Osteoblast (primary cell): ENCODE measurements around the gene S100A9. TPM values are rescaled to one million over a fixed set of nuclear protein-coding genes. Genes with fewer than 3 reads are reported as not detected.

Experiments
- DNase-seq: peaks from one replicate; pipeline ENCODE4 v3.0.0; 2011; ENCODE audit warnings: low spot score, mixed read lengths; ENCODE audit not compliant: insufficient read length; ENCODE audit errors: missing footprints
- H2AFZ ChIP-seq: 2 replicates; pipeline ENCODE4 v1.6.0; 2011; ENCODE audit warnings: mild to moderate bottlenecking, low read length
- H3K27ac ChIP-seq: 2 replicates; pipeline ENCODE4 v1.5.1; 2011; ENCODE audit warnings: mild to moderate bottlenecking, low read depth, low read length, moderate library complexity
- H3K27me3 ChIP-seq: 2 replicates; pipeline ENCODE4 v1.6.0; 2012; ENCODE audit warnings: mild to moderate bottlenecking, control low read depth, inconsistent platforms, low read length, moderate library complexity; ENCODE audit not compliant: insufficient read depth
- H3K36me3 ChIP-seq: 2 replicates; pipeline ENCODE4 v1.5.1; 2011; ENCODE audit warnings: mild to moderate bottlenecking, low read length, control low read depth, moderate library complexity; ENCODE audit not compliant: insufficient read depth
- H3K4me1 ChIP-seq: 2 replicates; pipeline ENCODE4 v1.5.1; 2011; ENCODE audit warnings: mild to moderate bottlenecking, low read length, control low read depth, moderate library complexity; ENCODE audit not compliant: insufficient read depth
- H3K4me2 ChIP-seq: 2 replicates; pipeline ENCODE4 v1.6.0; 2011; ENCODE audit warnings: mild to moderate bottlenecking, low read length; ENCODE audit not compliant: insufficient read depth
- H3K4me3 ChIP-seq: fragments of 200-600 bp; sonication (generic); 3 replicates; pipeline ENCODE4 v1.5.1; 2012; ENCODE audit warnings: mild to moderate bottlenecking, low read length, inconsistent platforms; ENCODE audit not compliant: insufficient read depth
- H3K79me2 ChIP-seq: 2 replicates; pipeline ENCODE4 v1.6.0; 2012; ENCODE audit warnings: mild to moderate bottlenecking, low read length, control low read depth, inconsistent platforms; ENCODE audit not compliant: insufficient read depth
- H3K9me3 ChIP-seq: 2 replicates; pipeline ENCODE4 v1.5.1; 2011; ENCODE audit warnings: low read depth, low read length, control low read depth
- H4K20me1 ChIP-seq: 2 replicates; pipeline ENCODE4 v1.6.0; 2012; ENCODE audit warnings: mild to moderate bottlenecking, low read length, control low read depth; ENCODE audit not compliant: insufficient read depth
- CTCF ChIP-seq: IDR thresholded peaks from 2 replicates; pipeline ENCODE4 v1.5.1; 2011; ENCODE audit warnings: mild to moderate bottlenecking, low read depth, low read length, moderate library complexity; ENCODE audit errors: extremely low read depth
- total RNA-seq: library from RNA; depleted of rRNA; stranded (reverse); fragments of >200 nt; gene quantifications from 2 replicates; pipeline ENCODE4 v1.2.3, GENCODE V29; 2012

The S100A9 gene
- total RNA-seq, 1 donor: 0.36 TPM

- H3K79me2 ChIP-seq: no peaks in the 10 kb centered on the region
- H3K4me2 ChIP-seq: no peak overlapping the region
- DNase-seq: no peak
- H4K20me1 ChIP-seq: no peaks in the 10 kb centered on the region
- H3K36me3 ChIP-seq: no peaks in the 10 kb centered on the region
- no peak overlapping the region for H3K27ac ChIP-seq
- no peak for TF ChIP-seq CTCF
- H3K4me1 ChIP-seq: no peaks in the 10 kb centered on the region
- H3K9me3 ChIP-seq: no peaks in the 10 kb centered on the region
- H3K4me3 ChIP-seq: no peak overlapping the region
- no peaks in the 10 kb centered on the region for H3K27me3 ChIP-seq
- no peak overlapping the region for H2AFZ ChIP-seq
Measured at GRCh38 chr1:153322568-153322967, 35.1 kb upstream of the S100A9 start.

- Histone ChIP-seq H4K20me1 (no peaks in the 10 kb centered on the region), H3K4me2 (no peak overlapping the region), H3K27me3 (no peaks in the 10 kb centered on the region), H3K9me3 (no peaks in the 10 kb centered on the region), H2AFZ (no peak overlapping the region), H3K79me2 (no peaks in the 10 kb centered on the region), H3K4me1 (no peaks in the 10 kb centered on the region), H3K27ac (no peak overlapping the region), H3K4me3 (no peak overlapping the region), H3K36me3 (no peaks in the 10 kb centered on the region)
- no peak for TF ChIP-seq CTCF
- no peak for DNase-seq
Measured at GRCh38 chr1:153324912-153325311, 32.7 kb upstream of the S100A9 start.

- DNase-seq: no peak
- H3K27ac ChIP-seq: no peak overlapping the region
- no peaks in the 10 kb centered on the region for H3K36me3 ChIP-seq
- no peak overlapping the region for H3K4me3 ChIP-seq
- no peaks in the 10 kb centered on the region for H3K9me3 ChIP-seq
- no peaks in the 10 kb centered on the region for H3K27me3 ChIP-seq
- H3K4me2 ChIP-seq: no peak overlapping the region
- H2AFZ ChIP-seq: no peak overlapping the region
- H3K79me2 ChIP-seq: no peaks in the 10 kb centered on the region
- no peaks in the 10 kb centered on the region for H3K4me1 ChIP-seq
- no peaks in the 10 kb centered on the region for H4K20me1 ChIP-seq
- TF ChIP-seq CTCF: no peak
Measured at GRCh38 chr1:153333902-153334301, 23.8 kb upstream of the S100A9 start.

- Histone ChIP-seq H3K27ac (no peak overlapping the region), H3K4me3 (no peak overlapping the region), H3K4me2 (no peak overlapping the region), H3K36me3 (no peaks in the 10 kb centered on the region), H3K4me1 (no peaks in the 10 kb centered on the region), H3K9me3 (no peaks in the 10 kb centered on the region), H3K79me2 (no peaks in the 10 kb centered on the region), H4K20me1 (no peaks in the 10 kb centered on the region), H3K27me3 (peaks cover 5% of the 10 kb centered on the region), H2AFZ (no peak overlapping the region)
- no peak for DNase-seq
- no peak for TF ChIP-seq CTCF
Measured at GRCh38 chr1:153336650-153337049, 21.0 kb upstream of the S100A9 start.
